ENCODE data around the gene LDLRAD3.

DNA sequence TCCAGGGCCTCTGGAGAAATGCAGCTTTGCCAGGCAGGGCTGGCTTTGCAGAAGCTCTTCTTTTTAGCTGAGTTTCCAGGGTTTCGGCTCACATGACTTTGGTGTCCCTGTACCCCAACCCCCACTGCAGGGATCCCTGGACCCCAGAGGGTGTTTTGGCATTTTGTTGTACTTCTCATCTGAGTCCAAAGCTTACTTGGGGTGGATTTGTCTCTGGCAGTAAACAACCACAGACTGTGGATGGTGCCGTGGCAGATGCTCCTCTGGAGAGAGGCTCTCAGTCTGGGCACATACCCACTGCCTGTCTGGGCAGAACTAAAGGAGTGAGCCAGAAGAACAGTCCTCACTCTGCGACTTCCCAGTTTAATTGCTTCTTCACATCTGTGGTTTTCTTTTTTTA lies 295.8 kb downstream of the LDLRAD3 start:
- TF ChIP-seq, protein P1, sequence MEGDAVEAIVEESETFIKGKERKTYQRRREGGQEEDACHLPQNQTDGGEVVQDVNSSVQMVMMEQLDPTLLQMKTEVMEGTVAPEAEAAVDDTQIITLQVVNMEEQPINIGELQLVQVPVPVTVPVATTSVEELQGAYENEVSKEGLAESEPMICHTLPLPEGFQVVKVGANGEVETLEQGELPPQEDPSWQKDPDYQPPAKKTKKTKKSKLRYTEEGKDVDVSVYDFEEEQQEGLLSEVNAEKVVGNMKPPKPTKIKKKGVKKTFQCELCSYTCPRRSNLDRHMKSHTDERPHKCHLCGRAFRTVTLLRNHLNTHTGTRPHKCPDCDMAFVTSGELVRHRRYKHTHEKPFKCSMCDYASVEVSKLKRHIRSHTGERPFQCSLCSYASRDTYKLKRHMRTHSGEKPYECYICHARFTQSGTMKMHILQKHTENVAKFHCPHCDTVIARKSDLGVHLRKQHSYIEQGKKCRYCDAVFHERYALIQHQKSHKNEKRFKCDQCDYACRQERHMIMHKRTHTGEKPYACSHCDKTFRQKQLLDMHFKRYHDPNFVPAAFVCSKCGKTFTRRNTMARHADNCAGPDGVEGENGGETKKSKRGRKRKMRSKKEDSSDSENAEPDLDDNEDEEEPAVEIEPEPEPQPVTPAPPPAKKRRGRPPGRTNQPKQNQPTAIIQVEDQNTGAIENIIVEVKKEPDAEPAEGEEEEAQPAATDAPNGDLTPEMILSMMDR (IDR thresholded peaks at IDR 0.05) = no peak
- no peak for TF ChIP-seq POLR2A (IDR thresholded peaks at IDR 0.05)
- TF ChIP-seq EP300 (IDR thresholded peaks at IDR 0.05) = no peak
